ENCODE measurements around the gene UBTD1.
"Not testable (repeated sequence)": the region's sequence is repeated elsewhere in the genome, so short reads cannot be mapped to it uniquely, and the experiment has no call there.

UBTD1 gene

DNA sequence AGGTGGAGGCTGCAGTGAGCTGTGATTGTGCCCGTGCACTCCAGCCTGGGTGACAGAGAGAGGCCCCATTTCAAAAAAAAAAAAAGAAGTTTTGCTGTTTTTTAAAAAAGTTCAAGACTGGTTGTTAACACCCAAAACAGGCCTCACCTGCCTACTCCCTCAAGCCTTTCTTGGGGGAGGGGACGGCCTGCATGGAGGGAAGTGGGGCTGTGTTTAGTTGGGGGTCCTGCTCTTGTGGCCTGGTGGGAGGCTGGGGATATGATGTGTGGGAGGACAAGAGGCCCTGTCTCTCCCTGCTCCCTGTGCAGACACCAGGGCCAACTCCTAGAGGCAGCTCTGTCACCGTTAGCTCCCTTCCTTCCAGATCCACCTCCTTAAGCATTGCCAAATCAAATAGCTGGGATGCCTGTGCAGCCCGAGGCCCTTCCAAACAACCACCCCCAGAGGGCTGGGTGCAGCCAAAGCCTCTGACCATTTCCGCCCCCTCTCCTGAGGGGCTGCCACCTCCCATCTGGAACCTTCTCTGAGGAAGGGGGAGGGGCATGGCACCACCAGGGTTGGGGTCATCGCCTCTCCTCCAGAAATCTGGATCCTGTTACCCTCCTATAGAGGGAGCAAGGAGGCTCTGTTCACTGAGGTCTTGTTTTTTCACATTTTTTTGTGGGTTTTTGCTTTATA lies 40.9 kb downstream of the UBTD1 start:
- no peak for DNase-seq

DNA sequence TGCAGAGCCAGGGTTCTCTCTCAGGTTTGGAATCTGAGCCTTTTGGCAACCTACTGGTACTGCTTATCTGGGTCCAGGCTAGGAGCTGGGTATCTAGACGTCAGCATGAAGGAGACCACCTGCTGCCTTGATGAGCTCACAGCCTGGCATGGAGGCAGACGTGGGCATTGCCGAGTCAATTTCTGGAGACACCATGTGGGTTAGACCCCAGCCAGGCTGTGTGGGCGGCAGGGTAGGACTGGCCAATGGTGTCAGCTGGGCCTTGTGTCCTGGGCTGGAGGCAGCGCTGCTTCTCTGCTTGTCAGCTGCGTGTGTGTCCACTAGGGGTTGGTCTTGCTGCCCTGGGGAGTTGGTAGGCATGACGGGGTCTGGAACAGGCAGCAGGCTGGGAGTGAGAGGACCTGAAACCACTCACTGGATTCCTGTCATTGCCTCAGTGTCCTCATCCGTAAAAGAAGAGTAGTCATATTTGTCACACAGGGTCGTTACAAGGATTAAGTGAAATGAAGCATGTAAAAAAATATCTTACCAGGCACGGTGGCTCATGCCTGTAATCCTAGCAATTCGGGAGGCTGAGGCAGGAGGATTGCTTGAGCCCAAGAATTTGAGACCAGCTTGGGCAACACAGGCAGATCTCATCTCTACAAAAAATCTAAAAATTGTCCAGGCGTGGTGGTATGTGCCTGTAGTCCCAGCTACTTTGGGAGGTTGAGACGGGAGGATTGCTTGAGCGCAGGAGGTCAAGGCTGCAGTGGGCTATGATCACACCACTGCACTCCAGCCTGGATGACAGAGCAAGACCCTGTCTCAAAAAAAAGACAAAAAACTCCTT lies 42.2 kb downstream of the UBTD1 start:
- no peak for DNase-seq

DNA sequence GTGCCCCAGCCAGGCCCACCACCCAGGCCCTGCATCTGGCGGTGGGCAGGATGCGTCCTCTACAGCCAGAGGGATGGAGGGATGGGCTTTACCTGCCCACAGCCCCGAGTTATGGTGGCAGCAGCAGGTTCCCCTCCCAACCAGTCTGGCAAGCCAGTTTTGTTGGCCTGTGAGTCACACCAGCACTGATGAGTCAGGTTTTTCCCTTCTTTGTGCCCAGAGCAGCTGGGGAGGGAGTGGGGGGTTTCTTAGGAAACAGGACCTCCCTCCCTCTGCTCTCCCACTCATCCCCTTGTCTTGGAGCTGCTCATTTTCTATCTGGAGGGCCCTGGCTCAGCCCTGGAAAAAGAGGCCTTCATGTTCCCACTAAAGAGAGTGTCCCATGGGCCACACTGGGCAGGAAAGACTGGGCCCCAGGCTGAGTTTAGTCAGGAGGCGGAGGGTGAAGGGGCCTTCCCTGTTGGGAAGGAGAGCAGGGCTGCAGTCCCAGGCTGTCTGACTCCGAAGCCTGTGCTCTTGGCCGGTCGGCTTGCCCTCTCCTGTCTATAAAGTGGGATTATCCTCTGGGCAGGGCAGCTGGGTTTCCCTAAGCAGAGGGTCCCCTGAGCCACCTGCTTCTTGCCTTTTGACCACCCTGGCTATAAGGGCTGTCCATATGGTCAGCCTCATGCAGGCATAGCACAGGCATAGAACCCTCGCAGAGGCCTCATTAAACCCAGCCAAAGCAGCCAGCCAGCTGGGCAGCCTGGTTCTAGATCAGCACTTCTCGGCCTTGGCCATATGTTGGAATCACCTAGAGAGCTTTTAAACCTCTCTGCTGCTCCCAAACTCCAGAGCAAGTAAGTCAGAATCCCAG lies 43.7 kb downstream of the UBTD1 start:
- DNase-seq: no peak

DNA sequence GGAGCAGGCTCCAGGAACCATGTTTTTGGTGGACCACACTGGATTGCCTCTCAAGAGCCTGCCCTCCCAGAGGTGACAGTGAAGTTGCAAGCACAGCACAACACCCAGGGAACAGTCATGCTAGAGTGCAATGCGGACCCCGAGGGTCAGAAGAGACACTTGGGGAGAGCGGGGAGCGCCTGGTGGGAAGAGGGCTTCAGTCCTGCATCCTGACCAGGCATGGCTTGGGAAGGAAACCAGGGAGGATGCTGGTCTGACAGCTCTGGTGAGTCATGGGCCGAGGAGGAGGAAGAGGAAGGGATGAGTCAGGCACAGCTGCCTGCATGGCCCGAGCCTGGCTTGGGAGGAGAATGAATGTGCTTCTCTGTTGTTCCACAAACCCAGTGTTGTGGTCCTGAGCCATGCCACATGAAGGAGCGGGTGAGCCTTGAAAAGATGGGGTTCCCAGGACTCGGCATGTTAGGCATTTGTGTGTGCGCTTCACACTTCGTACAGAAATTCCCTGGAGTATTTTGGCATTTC lies 44.4 kb downstream of the UBTD1 start:
- DNase-seq: peak in 1 of 5 donors; percentile 44

DNA sequence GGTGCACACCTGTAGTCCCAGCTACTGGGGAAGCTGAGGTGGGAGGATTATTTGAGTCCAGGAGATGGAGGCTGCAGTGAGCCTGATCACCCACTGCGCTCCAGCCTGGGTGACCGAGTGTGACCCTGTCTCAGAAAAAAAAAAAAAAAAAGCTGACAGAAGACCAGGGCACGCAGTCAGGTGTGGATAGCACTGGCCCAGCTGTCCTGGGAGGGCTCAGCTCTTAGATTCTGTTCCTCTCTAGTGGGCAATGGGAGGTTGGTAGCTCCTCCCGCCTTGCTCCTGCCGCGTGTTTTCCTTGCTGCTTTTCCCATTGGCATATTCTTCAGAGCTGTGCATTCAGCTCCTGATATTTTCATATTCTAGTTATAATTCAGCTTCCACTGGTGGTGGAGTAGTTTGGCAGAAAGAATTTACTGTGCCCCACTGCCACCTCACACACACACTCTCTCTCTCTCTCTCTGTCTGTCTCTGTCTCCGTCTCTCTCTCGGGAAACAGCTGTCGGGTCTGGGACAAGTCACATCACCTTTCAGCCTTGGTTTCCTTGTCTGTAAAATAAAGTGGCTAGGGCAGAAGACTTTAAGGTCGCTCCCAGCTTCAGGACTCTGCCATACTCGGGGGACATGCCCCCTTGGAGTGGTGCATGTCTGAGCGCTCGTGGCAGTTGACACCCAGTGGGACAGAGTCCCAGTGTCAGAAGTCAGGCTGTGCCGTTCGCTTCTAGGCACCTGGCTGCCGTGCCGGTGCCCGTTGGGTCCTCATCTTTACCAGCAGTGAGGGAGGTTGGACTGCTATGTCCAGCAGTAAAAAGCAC lies 47.9 kb downstream of the UBTD1 start:
- DNase-seq: no peak

DNA sequence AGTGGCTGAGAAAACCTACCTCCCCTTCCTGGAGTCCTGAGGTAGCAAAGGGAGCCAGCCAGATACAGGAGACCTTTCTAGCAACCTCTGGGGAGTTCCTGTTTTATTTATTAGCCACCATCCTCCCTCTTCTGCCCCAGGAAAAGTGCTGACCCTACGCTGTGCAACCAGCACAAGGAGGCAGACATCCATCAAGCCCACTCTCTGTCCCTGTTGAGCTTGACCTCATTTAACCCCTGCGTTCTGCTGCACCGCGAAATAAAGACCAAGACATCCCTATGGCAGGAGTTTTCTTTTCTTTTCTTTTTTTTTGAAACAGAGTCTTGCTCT lies 48.5 kb downstream of the UBTD1 start:
- no peak for DNase-seq

DNA sequence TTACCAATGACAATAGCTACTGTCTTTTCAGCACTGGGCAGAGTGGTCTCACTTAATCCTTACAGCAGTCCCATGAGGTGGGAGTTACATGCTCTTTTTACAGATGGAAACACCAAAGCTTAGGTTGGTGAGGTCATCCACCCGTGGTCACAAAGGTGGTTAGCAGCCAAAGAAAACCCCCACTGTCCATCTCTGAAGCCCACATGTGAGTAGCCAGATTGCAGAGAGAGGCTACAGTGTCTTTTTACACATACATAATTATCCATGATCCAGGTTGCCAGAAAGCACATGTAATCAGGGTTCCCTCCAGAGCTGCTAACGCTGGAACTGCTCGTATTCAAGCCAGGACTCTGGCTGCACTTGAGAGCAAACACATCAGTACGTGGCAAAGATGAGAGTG lies 49.2 kb downstream of the UBTD1 start:
- DNase-seq: no peak

DNA sequence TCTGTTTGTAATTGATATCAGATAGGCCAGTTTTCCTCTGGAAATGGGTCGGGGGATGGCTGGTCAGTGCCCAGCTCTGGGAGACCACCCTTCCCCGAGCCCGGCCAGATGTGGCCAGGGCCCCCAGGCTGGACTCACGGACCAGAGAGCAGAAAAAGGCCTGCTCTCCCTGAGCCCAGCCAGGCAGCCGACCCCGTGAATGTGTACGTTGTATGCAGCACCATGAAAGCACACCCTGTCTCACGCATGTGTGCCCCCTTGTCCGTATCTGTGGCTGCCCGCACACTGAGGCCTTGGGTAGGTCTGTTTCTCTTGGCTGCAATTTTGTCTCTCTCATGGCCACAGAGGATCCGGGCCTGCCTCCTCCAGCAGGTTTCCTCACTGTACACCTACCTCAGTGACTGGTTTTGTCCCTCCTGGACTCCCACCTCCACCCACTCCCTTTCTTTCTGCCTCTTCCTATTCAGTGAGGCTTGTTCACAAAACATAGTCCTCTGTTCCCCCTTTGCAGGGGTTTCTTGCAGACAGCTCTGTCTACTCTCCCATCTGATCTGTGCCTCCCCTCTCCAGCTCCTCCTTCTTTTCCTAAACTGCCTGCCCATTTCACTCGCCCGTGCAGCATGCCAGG lies 50.2 kb downstream of the UBTD1 start:
- DNase-seq: no peak

DNA sequence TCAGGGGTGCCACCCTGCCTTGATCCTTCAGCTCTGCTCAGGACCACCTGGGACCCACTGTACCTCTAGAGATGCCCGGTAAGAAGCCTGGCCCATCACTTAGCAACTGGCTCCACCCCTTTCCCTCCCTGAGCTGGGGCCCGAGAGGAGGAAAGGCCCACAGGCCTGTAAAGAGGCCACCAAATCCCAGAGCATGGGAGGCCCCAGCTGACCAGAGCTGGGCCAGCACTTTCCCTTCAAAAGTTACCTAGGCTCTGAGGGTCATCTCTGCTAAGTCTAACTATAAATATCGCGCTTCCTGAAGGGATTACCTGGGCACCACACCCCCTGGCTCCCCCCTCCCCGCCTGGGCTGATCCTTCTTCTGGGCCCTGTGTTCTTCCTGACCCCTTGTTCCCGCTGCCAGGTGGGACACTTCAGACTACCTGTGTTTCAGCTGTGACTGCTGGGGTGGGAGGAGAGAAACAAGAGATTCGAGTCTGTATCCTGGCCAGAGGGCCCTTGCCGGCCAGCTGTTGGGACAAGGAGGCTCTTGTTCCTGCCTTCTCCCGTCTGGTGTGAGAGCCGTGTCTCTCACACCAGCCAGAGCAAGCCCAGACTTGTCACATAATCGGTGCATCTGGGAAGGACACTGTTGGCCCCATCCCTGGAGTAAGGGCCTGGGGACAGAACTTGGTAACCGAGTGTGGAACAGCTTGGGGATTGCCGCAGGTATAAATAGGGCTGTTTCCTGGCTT lies 51.0 kb downstream of the UBTD1 start:
- no peak for DNase-seq

DNA sequence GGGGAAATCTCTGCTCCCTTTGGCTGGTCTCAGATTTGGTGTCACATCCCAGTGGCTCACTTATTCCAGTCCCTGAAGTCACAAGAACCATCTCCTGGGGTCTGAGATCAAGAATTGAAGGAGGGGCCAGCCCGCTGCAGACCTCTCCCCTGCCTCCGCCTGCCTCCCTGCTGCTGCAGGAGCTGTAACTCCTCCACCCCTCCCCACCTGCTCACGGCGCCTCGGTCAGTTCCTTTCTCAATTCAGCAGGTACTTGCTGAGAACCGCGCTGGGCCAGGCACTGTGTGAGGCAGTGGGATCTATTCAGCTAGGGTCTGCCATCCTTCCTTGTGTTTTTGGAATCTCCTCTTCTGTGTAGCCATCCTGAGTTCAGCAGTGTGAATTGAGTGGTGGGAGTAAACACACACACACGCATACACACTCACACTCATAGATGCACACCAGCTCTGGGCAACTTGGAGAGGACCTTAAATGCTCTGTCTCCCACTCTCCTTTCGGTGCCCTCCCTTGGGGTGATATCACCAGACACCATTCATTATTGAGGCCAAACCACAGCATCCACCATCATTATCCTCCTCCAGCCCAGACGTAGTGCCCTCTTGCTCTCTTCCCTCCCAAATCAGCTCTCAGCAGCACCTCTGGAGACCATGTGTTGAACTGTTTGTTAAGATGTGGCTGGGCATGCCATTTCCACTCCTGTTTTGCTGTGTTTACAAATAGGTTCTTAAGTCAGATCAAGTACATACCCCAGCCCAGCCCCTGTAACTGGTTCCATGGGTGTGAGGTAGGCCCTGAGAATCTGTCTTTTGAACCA lies 51.8 kb downstream of the UBTD1 start:
- DNase-seq: no peak

DNA sequence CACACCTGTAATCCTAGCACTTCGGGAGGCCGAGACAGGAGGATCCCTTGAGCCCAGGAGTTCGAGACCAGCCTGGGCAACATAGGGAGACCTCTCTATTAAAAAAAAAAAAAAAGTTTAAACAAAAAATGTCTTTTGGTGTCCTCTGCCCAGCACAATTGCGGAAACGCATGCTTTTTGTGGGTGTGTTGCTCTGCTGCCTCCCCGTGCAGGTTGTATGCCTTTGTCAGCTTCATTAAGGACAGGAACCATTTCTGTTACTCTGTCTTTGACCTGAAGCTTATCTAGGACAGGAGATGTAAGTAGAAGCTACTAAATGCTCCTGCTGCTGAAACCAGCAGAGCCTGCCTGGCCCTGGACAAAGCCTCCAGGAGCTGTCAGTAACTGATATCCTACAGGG lies 52.5 kb downstream of the UBTD1 start:
- no peak for DNase-seq

DNA sequence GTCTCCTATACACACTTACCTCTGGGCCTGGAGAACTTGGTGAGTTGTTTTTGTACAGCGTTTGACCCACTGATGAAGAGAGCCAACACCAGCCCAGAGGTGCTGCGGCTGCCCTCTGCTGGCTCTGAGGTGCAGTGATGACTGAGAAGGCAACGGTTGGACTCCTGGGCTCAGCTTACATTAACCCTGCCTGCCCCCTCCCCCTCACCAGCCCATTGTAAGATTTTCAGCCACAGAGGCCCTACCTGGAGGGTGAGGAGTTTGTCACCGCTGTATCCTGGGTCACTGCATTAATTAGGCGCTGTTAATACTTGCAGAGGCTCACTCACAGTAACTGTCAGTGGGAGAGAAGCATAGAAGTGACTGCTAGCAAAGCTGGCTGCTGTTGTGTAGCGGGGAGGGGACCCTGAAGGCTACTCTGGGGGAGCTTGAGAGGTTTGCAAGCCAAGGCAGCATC lies 54.9 kb downstream of the UBTD1 start:
- peak in 4 of 5 donors; percentile 24 to 58 (median 30) for DNase-seq

DNA sequence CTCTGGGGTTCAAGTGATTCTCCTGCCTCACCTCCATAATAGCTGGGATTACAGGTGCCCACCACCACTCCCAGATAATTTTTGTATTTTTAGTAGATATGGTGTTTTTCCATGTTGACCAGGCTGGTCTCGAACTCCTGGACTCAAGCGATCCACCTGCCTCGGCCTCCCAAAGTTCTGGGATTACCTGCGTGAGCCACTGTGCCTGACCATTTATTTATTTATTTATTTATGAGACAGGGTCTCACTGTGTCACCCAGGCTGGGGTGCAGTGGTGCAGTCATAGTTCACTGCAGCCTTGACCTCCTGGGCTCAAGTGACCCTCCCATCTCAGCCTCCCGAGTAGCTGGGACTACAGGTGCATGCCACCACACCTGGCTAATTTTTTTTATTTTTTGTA lies 55.6 kb downstream of the UBTD1 start:
- not testable (repeated sequence) for DNase-seq

DNA sequence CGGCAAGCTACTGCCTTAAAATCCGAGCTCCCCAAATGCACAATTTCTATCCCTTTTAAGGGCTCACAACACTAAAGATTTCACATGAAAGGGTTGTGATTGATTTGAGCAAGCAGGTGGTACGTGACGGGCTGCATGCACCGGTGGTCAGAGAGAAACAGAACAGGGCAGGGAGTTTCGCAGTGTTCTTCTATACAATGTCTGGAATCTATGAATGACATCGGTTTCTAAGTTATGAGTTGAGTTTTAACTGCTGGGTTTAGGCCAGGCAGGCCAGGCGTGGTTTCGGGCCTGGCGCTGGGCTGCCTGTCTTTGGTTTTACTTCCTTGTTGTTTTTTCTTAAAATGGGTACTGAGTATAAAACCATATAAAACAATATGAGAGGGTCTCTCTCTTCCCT lies 56.8 kb downstream of the UBTD1 start:
- not testable (repeated sequence) for DNase-seq

DNA sequence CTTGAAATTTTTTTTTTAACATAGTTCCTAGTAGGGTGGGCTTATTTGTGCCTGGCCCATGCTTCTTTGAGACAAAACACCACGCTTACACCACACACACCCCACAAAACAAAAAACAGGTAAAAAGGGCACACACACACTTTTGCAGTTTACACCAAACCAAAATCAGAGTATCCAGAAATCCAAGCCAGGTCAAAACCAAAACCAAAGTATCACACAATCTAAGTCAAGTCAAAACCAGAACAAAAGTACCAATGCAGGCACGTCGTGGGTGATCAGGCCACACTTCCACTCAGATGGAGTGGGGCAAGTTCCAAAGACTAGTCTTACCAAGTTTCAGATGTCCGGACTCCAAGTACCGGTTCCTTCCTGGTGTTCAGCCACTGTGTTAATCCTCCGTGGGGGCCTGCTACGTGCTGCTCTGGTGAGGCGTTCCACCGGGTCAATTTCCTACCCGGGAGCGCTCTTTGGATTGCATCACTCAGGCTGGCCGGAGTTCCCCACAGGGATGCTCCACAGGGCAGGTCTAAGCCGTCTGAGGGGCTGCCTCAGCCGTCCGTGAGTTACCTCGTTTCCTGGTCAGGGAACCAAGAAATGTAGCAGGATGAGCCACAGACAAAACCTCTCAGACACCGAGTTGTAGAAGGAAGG lies 62.1 kb downstream of the UBTD1 start:
- DNase-seq: not testable (repeated sequence)

DNA sequence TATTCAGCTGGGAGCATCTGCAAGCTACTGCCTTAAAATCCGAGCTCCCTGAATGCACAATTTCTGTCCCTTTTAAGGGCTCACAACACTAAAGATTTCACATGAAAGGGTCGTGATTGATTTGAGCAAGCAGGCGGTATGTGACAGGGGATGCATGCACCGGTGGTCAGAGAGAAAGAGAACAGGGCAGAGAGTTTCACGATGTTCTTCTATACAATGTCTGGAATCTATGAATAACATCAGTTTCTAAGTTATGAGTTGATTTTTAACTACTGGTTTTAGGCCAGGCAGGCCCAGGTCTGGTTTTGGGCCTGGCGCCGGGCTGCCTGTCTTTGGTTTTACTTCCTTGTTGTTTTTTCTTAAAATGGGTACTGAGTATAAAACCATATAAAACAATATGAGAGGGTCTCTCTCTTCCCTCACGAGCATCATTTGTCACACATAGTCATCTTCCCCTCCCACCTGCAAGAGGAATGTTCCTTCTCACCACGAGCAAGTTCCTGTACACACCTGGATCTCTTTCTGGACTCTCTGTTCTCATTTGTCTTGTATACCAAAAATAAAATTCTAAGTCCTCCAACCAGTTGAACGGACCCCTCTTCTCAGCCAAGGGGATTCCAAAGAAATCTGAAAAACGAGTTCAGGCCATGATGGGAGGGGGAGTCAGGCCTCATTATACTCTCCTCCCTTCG lies 62.8 kb downstream of the UBTD1 start:
- not testable (repeated sequence) for DNase-seq

DNA sequence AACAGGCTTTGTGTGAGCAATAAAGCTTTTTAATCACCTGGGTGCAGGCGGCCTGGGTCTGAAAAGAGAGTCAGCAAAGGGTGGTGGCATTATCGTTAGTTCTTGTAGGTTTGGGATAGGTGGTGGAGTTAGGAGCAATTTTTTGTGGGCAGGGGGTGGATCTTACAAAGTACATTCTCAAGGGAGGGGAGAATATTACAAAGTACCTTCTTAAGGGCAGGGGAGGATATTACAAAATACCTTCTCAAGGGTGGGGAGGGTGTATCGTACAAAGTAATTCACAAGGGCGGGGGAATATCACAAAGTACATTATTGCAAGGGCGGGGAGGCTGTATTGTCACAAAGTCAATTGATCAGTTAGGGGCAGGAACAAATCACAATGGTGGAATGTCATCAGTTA lies 63.6 kb downstream of the UBTD1 start:
- not testable (repeated sequence) for DNase-seq

DNA sequence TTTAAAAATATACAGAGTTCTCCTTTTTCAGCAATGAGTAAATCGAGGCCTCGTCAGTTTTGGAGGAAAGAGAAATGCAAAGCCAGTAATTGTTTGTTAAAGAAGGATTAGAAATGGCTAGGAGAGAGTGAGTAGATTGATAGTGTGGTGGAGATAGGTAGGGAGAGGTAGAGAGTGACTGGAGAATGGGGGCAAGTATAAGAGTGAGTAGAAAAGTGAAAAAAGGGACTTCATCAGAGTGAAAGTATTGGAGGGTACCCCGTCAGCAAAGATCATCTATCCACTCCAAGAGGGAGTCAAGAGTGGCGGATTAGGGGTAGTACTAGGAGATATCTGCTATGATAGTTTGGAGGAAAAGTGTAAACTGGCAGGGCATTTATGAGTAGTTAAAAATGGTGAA lies 64.6 kb downstream of the UBTD1 start:
- DNase-seq: no peak

DNA sequence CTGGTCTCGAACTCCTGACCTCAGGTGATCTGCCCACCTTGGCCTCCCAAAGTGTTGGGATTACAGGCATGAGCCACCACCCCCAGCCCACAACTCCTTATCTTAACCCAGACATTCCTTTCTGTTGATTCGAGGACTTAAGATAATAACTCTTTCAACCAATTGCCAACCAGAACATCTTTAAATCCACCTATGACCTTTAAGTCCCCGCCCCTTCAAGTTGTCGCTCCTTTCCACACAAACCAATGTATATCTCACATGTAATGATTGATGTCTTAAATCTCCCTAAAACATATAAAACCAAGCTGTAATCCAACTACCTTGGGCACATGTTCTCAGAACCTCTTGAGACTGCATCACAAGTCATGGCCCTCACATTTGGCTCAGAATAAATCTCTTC lies 66.1 kb downstream of the UBTD1 start:
- no peak for DNase-seq
